ENCODE measurements around the gene SLC27A3.

- no peak for TF ChIP-seq CTCF (IDR thresholded peaks at IDR 0.05)
- TF ChIP-seq POLR2A (IDR thresholded peaks at IDR 0.05) = no peak
These were observed 3.8 kb downstream of the SLC27A3 start for GRCh38 chr1:153778824-153779519.
